Left forelimb (tissue), 1 donor: ENCODE measurements around the gene PDCD1LG2.

ENCODE experiments used
- DNase-seq: peaks from one replicate; pipeline ENCODE4 v3.0.0-alpha.2; 2018; ENCODE audit warnings: low spot score

Gene PDCD1LG2

DNA sequence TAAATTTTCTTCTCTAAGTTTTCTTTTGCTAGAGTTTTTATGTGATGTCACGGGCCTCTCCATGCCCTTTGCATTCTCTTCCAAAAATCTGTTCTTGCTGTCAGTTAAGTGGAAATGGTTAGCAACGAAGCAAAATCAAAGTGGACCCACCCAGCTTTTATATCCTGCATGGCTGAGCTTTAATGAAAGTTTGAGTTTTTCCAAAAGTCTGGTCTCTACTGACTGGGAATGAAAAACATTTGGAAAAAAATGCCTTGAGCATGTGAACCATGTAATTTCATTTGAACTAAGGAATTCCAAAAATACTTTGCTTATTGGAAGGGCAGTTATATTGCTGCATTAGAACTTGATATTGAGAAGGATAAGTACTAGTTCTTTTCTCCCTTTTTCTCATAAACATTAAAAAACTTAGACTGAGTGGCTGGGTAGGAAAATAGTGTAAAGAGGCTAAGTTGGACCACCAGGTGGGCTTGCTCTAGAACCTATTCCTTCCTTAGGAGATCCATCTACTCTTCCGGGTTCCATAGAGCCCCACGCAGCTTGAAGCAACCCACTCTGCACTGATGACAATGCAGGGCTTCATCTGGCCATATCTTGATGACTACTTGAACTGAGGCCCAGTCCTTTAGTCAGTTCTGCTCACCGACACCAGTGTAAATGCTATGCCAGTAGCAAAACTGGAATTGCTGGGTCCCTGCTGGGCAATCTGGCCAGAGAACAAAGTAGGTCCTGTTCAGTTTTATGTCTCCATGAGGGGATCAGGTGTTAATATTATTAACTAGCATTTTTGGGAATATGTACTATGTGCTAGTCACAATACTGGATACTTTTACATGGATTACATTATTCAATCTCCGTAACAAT is 101.2 kb downstream of the PDCD1LG2 start:
- DNase-seq: no peak

DNA sequence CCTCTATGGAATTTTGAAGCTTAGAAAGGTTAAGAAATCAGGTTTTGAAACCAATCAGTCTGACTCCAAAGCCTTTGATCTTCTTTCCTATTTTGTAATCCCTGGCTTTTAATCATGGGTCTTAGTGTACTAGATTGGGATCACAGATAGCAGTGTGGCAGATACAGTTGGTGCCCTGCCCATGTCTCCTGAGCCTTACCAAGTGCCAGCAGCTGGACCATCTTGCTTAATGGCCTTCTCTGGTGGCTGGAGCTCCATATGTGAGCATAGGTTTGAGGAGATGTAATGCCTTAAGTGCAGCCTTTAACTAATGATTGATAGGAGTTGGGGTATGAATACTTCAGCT is 101.8 kb downstream of the PDCD1LG2 start:
- DNase-seq: no peak

GRCh38 chr9:5614192-5614591 is 103.9 kb downstream of the PDCD1LG2 start:
- DNase-seq: no peak

DNA sequence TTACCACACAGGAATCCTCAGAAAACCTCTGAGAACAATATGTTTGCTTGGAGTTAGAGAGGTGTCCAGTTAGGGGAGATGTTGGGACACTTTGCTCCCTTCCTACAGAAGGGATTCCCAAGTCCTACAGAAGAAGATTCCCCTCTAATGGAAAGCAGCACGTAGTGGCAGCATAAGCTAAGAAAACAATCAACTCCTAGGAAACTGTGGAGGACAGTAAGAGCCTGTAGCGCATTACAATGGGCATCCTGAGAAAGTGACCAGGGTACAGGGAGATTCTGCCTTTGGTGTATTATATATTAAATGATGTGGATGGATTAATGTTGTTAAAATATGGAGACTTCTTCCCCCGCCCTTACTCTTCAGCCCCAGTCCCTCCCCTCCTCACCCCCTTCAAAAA is 104.7 kb downstream of the PDCD1LG2 start:
- no peak for DNase-seq

GRCh38 chr9:5617749-5618148 is 107.4 kb downstream of the PDCD1LG2 start:
- no peak for DNase-seq

- no peak for DNase-seq
These were observed 110.2 kb downstream of the PDCD1LG2 start for GRCh38 chr9:5620494-5620893.
